Spleen (tissue), 3 donors: Measurements from ENCODE around the gene CD9.

Experiments used
- POLR2A ChIP-seq, 3 donors: fragments of 450-650 bp; IDR thresholded peaks; one replicate each; pipeline ENCODE4 v1.5.1; 2017; ENCODE audit warnings: antibody characterized with exemption in 3 of 3, mild to moderate bottlenecking in 1 of 3
- POLR2AphosphoS5 ChIP-seq, 3 donors: sonication (generic); formaldehyde crosslinking; IDR thresholded peaks; one replicate each; pipeline ENCODE4 v1.5.1; 2017; ENCODE audit warnings: antibody characterized with exemption in 3 of 3

DNA sequence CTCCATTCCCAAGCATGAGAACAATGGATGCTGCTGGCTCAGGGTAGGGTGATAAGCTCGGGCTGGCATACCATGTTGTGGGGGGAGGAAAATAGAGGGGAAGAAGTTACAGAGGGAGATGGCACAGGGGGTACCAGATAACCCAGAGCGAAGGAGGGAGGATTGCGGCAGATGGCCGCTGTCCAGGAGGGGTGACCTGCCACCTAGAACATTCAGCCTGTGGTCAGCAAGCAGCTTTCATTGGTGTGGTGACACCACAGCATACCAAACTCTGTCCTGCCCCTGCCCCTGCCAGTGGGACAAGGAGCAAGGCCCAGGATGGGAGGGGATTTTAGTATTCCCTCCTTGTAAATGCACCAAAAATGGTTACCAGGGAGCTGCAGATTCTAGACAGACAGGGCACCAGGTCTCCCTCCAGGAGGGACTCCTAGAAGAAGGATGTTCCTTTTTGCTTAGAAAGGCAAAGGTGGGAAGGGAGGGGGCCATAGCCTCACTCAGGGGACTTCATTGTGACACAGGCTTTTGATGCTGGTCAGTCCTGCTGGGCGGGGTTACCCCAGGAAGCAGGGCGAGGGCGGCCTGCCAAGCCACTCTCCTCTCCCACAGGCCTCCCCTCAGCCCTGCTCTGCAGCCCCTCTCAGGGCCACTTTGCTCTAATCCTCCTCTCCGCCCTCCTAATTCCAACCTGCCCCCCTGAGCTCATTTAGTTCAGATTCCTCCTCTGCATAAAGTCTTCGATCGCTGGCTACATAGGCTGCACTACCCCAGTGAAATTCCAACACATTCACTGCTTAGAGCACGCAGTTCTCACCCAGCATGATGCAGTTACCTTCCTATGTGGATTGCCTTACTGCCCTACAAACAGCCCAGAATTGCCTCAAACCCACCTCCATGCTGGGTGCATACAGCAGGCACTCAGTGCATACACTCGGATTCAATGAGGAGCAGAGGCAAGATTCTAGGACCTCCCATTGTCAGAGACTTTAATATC is 74.3 kb downstream of the CD9 start:
- TF ChIP-seq POLR2A (IDR thresholded peaks at IDR 0.05): no peak
- TF ChIP-seq POLR2AphosphoS5 (IDR thresholded peaks at IDR 0.05): no peak
